NK-92 (cell line): Measurements from ENCODE around the gene FGF11.
"Not testable (repeated sequence)": the region's sequence is repeated elsewhere in the genome, so short reads cannot be mapped to it uniquely, and the experiment has no call there.

ENCODE experiments used
- DNase-seq: peaks from one replicate; lab custom pipeline; 2025; ENCODE audit not compliant: unreplicated experiment; lab: John Stamatoyannopoulos, UW

Gene FGF11

DNA sequence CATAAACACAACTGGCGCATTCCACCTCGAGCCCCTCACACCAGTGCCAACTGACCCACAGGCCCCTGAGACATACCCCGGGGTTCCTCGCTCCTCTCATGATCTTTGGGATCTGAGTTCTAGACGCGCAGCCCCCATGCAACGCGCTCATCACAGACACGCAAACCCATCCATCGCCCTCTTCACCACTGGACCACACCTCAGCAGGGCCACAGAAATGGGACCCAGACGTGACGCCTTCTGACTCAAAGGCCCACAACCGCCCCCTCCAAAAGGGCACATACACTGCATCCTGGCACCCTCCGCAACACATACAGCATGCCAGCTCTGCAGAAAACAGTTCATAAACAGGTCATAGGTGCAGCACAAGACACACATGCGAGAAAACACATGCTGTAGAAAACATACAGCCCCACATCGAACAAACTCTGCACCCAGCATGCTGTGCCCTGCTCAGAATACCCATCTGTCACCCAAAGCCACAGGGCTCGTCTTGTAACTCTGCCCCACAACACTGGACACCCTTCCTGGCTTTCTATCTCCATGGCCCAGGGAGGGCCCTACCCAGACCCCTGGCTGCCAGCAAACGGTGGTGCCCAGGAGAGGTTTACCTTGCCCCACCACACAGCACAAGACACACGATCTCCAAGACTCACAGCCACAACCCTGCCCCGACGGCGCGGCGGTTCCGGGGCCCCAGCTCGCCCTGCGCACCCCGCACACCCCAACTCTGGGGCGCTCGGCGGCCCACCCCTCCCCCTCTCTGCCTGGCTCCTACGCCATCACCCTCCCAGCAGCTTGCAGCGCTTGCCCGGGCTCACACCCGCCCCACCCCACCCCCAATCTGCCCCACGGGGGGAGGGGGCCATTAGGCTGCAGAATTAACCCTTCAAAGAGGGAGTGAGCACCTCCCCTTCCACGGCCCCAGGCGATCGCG, 39.2 kb downstream of the FGF11 start:
- DNase-seq, result no peak

- DNase-seq, result no peak
Measured at GRCh38 chr17:7479213-7480088, 40.1 kb downstream of the FGF11 start, which contains the start of gene ZBTB4. Gene ZBTB4, minus strand, starts transcription at chr17:7479631. Its CDS starts 12,830 bp downstream, at chr17:7466801.

GRCh38 chr17:7480089-7480384, 40.7 kb downstream of the FGF11 start:
- DNase-seq, result no peak

GRCh38 chr17:7481275-7481674, 42.0 kb downstream of the FGF11 start, which contains the start of gene SLC35G6:
Gene SLC35G6, plus strand, starts transcription at chr17:7481446. Its CDS starts 71 bp downstream, at chr17:7481517.
- not testable (repeated sequence) for DNase-seq

DNA sequence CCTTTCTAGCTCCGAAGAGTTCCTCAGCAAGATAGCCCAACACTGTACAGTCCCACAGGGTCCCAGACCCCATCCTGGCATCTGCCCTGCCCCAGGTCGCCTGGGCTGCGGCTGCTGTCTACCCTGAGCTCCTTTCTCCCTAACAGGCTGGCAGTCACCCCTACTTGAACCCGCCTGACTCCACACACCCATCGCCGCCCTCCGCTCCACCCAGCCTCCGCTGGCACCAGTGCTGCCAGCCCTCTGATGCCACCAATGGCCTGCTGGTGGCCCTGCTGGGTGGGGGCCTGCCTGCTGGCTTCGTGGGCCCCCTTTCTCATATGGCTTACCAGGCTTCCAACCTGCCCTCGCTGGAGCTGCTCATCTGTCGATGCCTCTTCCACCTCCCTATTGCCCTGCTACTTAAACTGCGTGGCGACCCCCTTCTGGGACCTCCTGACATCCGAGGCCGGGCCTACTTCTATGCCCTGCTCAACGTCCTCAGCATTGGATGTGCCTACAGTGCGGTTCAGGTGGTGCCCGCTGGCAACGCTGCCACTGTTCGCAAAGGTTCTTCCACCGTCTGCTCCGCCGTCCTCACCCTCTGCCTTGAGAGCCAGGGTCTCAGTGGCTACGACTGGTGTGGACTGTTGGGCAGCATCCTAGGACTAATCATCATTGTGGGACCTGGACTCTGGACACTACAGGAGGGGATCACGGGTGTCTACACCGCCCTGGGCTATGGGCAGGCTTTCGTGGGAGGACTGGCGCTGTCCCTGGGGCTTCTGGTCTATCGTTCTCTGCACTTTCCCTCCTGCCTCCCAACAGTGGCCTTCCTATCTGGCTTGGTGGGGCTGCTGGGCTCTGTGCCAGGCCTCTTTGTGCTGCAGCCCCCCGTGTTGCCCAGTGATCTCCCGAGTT, 42.8 kb downstream of the FGF11 start:
- DNase-seq, result not testable (repeated sequence)

DNA sequence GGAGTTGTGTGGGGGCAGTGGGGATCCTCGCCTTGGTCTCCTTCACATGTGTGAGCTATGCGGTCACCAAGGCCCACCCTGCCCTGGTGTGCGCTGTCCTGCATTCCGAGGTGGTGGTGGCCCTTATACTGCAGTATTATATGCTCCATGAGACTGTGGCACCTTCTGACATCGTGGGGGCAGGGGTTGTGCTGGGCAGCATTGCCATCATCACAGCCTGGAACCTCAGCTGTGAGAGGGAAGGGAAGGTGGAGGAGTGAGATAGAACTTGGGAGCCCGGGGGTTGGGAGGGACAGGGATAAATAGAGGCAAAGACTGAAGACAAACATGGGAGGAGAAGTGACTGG, 43.4 kb downstream of the FGF11 start:
- DNase-seq, result not testable (repeated sequence)

- peak; percentile 69 for DNase-seq
Measured at GRCh38 chr17:7483255-7484066, 44.1 kb downstream of the FGF11 start.

GRCh38 chr17:7484067-7484918, 45.0 kb downstream of the FGF11 start, which contains the start of gene POLR2A:
Gene POLR2A, plus strand, starts transcription at chr17:7484366.
- peak; percentile 83 for DNase-seq

- no peak for DNase-seq
Measured at GRCh38 chr17:7484919-7485377, 45.6 kb downstream of the FGF11 start.

DNA sequence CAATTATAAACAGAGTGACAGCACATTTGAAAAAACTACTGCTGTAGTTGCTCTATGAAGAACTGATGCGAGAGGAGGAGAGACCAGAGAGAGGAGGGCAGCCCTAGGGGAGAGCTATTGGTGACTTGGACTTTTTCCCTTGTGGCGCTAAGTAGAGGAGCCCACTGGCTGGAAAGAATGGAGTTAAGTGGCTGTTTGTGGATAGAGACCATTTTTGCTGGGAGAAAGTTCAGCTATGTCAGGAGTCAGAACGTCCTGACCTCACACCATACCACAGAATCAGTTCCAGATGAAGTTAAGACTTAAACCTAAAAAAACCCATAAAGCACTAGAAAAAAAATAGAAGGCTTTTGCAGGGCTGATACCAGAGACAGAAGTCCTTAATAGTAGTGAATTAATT, 46.9 kb downstream of the FGF11 start:
- no peak for DNase-seq

DNA sequence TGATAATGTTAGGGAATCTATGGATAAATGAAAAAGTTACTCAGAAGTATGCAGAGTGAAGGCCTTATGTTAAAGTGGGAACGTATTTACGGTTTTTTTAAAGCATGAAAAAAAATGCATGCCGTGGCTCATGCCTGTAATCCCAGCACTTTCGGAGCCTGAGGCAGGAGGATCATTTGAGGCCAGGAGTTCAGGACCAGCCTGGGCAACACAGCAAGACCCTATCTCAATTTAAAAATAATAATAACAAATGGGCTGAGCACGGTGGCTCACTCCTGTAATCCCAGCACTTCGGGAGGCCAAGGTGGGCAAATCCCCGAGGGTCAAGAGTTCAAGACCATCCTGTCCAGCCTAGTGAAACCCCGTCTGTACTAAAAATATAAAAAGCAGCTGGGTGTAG, 50.8 kb downstream of the FGF11 start:
- DNase-seq, result no peak

GRCh38 chr17:7491583-7491982, 52.3 kb downstream of the FGF11 start:
- DNase-seq, result no peak

DNA sequence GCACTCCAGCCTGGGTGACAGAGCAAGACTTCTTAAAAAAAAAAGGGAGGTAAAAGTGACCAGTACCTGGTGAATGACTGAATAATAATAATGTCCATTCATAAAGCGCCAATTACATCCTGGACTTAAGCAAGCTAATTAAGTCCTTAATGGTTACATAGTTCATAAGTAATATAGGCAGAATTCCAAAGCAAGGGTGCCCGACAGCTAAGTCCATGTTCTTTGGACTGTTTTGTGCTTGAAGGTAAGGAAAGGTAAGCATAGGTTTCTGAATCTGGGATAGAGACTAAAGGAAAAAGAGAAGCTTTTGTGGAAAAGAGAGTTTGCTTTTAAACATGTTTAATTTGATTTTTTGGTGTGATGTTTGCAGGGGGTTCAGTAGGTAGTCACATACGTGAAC, 54.6 kb downstream of the FGF11 start:
- DNase-seq, result no peak
